ENCODE measurements around the gene ANXA3.
"Not testable (repeated sequence)": the region's sequence is repeated elsewhere in the genome, so short reads cannot be mapped to it uniquely, and the experiment has no call there.

Gene ANXA3

GRCh38 chr4:78544678-78545077 is 6.9 kb upstream of the ANXA3 start:
- no peak for DNase-seq
- Histone ChIP-seq H2BK5ac (ENCODE audit: low read length) (no peak overlapping the region), H3K4me3 (ENCODE audit: low read length) (no peak overlapping the region), H4K5ac (ENCODE audit: low read length) (no peak overlapping the region), H3K4me1 (ENCODE audit: control insufficient read depth, low read depth, low read length) (no peaks in the 10 kb centered on the region), H2BK120ac (ENCODE audit: low read depth, low read length) (no peak overlapping the region), H2AK5ac (ENCODE audit: low read length) (no peak overlapping the region), H3K27me3 (ENCODE audit: insufficient read depth, low read length, poor library complexity) (no peaks in the 10 kb centered on the region), H3K4ac (ENCODE audit: low read depth, low read length) (no peak overlapping the region), H3K23ac (ENCODE audit: low read length) (no peak overlapping the region), H3K9ac (ENCODE audit: low read length) (no peak overlapping the region), H3K79me1 (ENCODE audit: low read length) (no peaks in the 10 kb centered on the region), H3K27ac (ENCODE audit: low read depth, low read length) (no peak overlapping the region), H3K79me2 (ENCODE audit: control insufficient read depth, insufficient read depth, low read length) (no peaks in the 10 kb centered on the region), H2BK15ac (replicated peaks; ENCODE audit: low read depth) (no peak overlapping the region), H4K8ac (ENCODE audit: low read depth, low read length) (no peak overlapping the region), H3K18ac (ENCODE audit: low read length) (no peak overlapping the region), H3K36me3 (ENCODE audit: control insufficient read depth, insufficient read depth, low read length) (peaks cover 2% of the 10 kb centered on the region), H3K56ac (ENCODE audit: low read length) (no peak overlapping the region), H3K4me2 (ENCODE audit: low read length) (no peak overlapping the region)
- WGBS (ENCODE audit: extremely low coverage, insufficient coverage, low lambda C conversion rate) = no CpG with 5 or more reads among the region's 2 CpGs

GRCh38 chr4:78545275-78546246 is 6.0 kb upstream of the ANXA3 start:
- Histone ChIP-seq H3K27ac (ENCODE audit: low read depth, low read length) (no peak overlapping the region), H3K18ac (ENCODE audit: low read length) (no peak overlapping the region), H3K9ac (ENCODE audit: low read length) (no peak overlapping the region), H4K5ac (ENCODE audit: low read length) (no peak overlapping the region), H3K4ac (ENCODE audit: low read depth, low read length) (no peak overlapping the region), H2BK15ac (replicated peaks; ENCODE audit: low read depth) (no peak overlapping the region), H3K27me3 (ENCODE audit: insufficient read depth, low read length, poor library complexity) (no peaks in the 10 kb centered on the region), H3K36me3 (ENCODE audit: control insufficient read depth, insufficient read depth, low read length) (peaks cover 2% of the 10 kb centered on the region), H3K4me3 (ENCODE audit: low read length) (no peak overlapping the region), H3K23ac (ENCODE audit: low read length) (no peak overlapping the region), H4K8ac (ENCODE audit: low read depth, low read length) (peak overlapping the region; percentile 13), H3K79me1 (ENCODE audit: low read length) (no peaks in the 10 kb centered on the region), H3K4me2 (ENCODE audit: low read length) (no peak overlapping the region), H3K56ac (ENCODE audit: low read length) (no peak overlapping the region), H2AK5ac (ENCODE audit: low read length) (no peak overlapping the region), H2BK5ac (ENCODE audit: low read length) (no peak overlapping the region), H3K4me1 (ENCODE audit: control insufficient read depth, low read depth, low read length) (no peaks in the 10 kb centered on the region), H2BK120ac (ENCODE audit: low read depth, low read length) (no peak overlapping the region), H3K79me2 (ENCODE audit: control insufficient read depth, insufficient read depth, low read length) (no peaks in the 10 kb centered on the region)
- no CpG with 5 or more reads among the region's 5 CpGs for WGBS (ENCODE audit: extremely low coverage, insufficient coverage, low lambda C conversion rate)
- no peak for DNase-seq

GRCh38 chr4:78547899-78548298 is 3.7 kb upstream of the ANXA3 start:
- not testable (repeated sequence) for H3K36me3 ChIP-seq (ENCODE audit: control insufficient read depth, insufficient read depth, low read length); H3K18ac ChIP-seq (ENCODE audit: low read length); H2BK15ac ChIP-seq (replicated peaks; ENCODE audit: low read depth); H3K23ac ChIP-seq (ENCODE audit: low read length); H3K4ac ChIP-seq (ENCODE audit: low read depth, low read length); H2BK120ac ChIP-seq (ENCODE audit: low read depth, low read length); H3K4me3 ChIP-seq (ENCODE audit: low read length); H2AK5ac ChIP-seq (ENCODE audit: low read length); H3K27me3 ChIP-seq (ENCODE audit: insufficient read depth, low read length, poor library complexity); H3K9ac ChIP-seq (ENCODE audit: low read length); H3K56ac ChIP-seq (ENCODE audit: low read length); H4K8ac ChIP-seq (ENCODE audit: low read depth, low read length); H3K79me2 ChIP-seq (ENCODE audit: control insufficient read depth, insufficient read depth, low read length); H3K27ac ChIP-seq (ENCODE audit: low read depth, low read length); H4K5ac ChIP-seq (ENCODE audit: low read length); H3K79me1 ChIP-seq (ENCODE audit: low read length); H3K4me2 ChIP-seq (ENCODE audit: low read length); H2BK5ac ChIP-seq (ENCODE audit: low read length); DNase-seq; H3K4me1 ChIP-seq (ENCODE audit: control insufficient read depth, low read depth, low read length)
- no CpG with 5 or more reads among the region's 28 CpGs for WGBS (ENCODE audit: extremely low coverage, insufficient coverage, low lambda C conversion rate)

GRCh38 chr4:78548889-78549288 is 2.7 kb upstream of the ANXA3 start:
- H4K8ac ChIP-seq (ENCODE audit: low read depth, low read length); DNase-seq; H3K79me2 ChIP-seq (ENCODE audit: control insufficient read depth, insufficient read depth, low read length); H4K5ac ChIP-seq (ENCODE audit: low read length); H3K4ac ChIP-seq (ENCODE audit: low read depth, low read length); H3K36me3 ChIP-seq (ENCODE audit: control insufficient read depth, insufficient read depth, low read length); H2BK120ac ChIP-seq (ENCODE audit: low read depth, low read length); H3K27me3 ChIP-seq (ENCODE audit: insufficient read depth, low read length, poor library complexity); H2BK5ac ChIP-seq (ENCODE audit: low read length); H3K18ac ChIP-seq (ENCODE audit: low read length); H3K56ac ChIP-seq (ENCODE audit: low read length); H3K9ac ChIP-seq (ENCODE audit: low read length); H3K4me2 ChIP-seq (ENCODE audit: low read length); H3K79me1 ChIP-seq (ENCODE audit: low read length); H3K27ac ChIP-seq (ENCODE audit: low read depth, low read length); H3K23ac ChIP-seq (ENCODE audit: low read length); H3K4me3 ChIP-seq (ENCODE audit: low read length); H2BK15ac ChIP-seq (replicated peaks; ENCODE audit: low read depth); H2AK5ac ChIP-seq (ENCODE audit: low read length); H3K4me1 ChIP-seq (ENCODE audit: control insufficient read depth, low read depth, low read length): not testable (repeated sequence)
- 100% methylated on average over 1 of the region's 4 CpGs for WGBS (ENCODE audit: extremely low coverage, insufficient coverage, low lambda C conversion rate)

GRCh38 chr4:78552389-78553042 is 946 bp downstream of the ANXA3 start:
- H3K18ac ChIP-seq (ENCODE audit: low read length) = peak overlapping the region; percentile 98
- DNase-seq = peak; percentile 99
- no peak overlapping the region for H2BK15ac ChIP-seq (replicated peaks; ENCODE audit: low read depth)
- peak overlapping the region; percentile 90 for H3K27ac ChIP-seq (ENCODE audit: low read depth, low read length)
- H3K4me3 ChIP-seq (ENCODE audit: low read length) = no peak overlapping the region
- peak overlapping the region; percentile 91 for H3K4ac ChIP-seq (ENCODE audit: low read depth, low read length)
- H3K9ac ChIP-seq (ENCODE audit: low read length) = peak overlapping the region; percentile 89
- no peaks in the 10 kb centered on the region for H3K79me1 ChIP-seq (ENCODE audit: low read length)
- H3K4me2 ChIP-seq (ENCODE audit: low read length) = no peak overlapping the region
- H2BK120ac ChIP-seq (ENCODE audit: low read depth, low read length) = no peak overlapping the region
- H3K4me1 ChIP-seq (ENCODE audit: control insufficient read depth, low read depth, low read length) = peaks cover 7% of the 10 kb centered on the region
- no peaks in the 10 kb centered on the region for H3K27me3 ChIP-seq (ENCODE audit: insufficient read depth, low read length, poor library complexity)
- WGBS (ENCODE audit: extremely low coverage, insufficient coverage, low lambda C conversion rate) = no CpG with 5 or more reads among the region's 10 CpGs
- H4K8ac ChIP-seq (ENCODE audit: low read depth, low read length) = no peak overlapping the region
- no peaks in the 10 kb centered on the region for H3K79me2 ChIP-seq (ENCODE audit: control insufficient read depth, insufficient read depth, low read length)
- H3K23ac ChIP-seq (ENCODE audit: low read length) = no peak overlapping the region
- H2BK5ac ChIP-seq (ENCODE audit: low read length) = peak overlapping the region; percentile 88
- H3K36me3 ChIP-seq (ENCODE audit: control insufficient read depth, insufficient read depth, low read length) = no peaks in the 10 kb centered on the region
- H3K56ac ChIP-seq (ENCODE audit: low read length) = peak overlapping the region; percentile 95
- no peak overlapping the region for H2AK5ac ChIP-seq (ENCODE audit: low read length)
- H4K5ac ChIP-seq (ENCODE audit: low read length) = no peak overlapping the region
